ENCODE results near the gene CCDC80.

CCDC80 gene

GRCh38 chr3:112688819-112689218 lies 47.9 kb upstream of the CCDC80 start:
- Histone ChIP-seq H3K4me2 (ENCODE audit: low read depth, low read length, poor library complexity, severe bottlenecking) (no peak overlapping the region), H3K27me3 (ENCODE audit: insufficient read depth, low read length, poor library complexity, severe bottlenecking) (no peaks in the 10 kb centered on the region), H3K4me1 (ENCODE audit: insufficient read depth, low read length, poor library complexity, severe bottlenecking) (no peaks in the 10 kb centered on the region), H4K20me1 (ENCODE audit: insufficient read depth, low read length, poor library complexity, severe bottlenecking) (no peaks in the 10 kb centered on the region), H3K36me3 (ENCODE audit: insufficient read depth, low read length) (no peaks in the 10 kb centered on the region), H3K9ac (ENCODE audit: low read depth, low read length, poor library complexity, severe bottlenecking) (no peak overlapping the region), H3K4me3 (ENCODE audit: low read length, poor library complexity, severe bottlenecking) (no peak overlapping the region), H3K79me2 (ENCODE audit: insufficient read depth, low read length) (no peaks in the 10 kb centered on the region), H2AFZ (ENCODE audit: low read length) (no peak overlapping the region), H3F3A (ENCODE audit: low read depth) (no peaks in the 10 kb centered on the region), H3K9me3 (ENCODE audit: insufficient read depth, low read depth, low read length) (no peaks in the 10 kb centered on the region), H3K9me2 (replicated peaks; ENCODE audit: low read depth, low read length) (no peaks in the 10 kb centered on the region)
- TF ChIP-seq EZH2phosphoT487 (IDR thresholded peaks at IDR 0.05; ENCODE audit: borderline replicate concordance) (no peak), CTCF (conservative IDR thresholded peaks at IDR 0.05; ENCODE audit: low read length) (no peak)

GRCh38 chr3:112688085-112688769 lies 47.3 kb upstream of the CCDC80 start:
- no peaks in the 10 kb centered on the region for H4K20me1 ChIP-seq (ENCODE audit: insufficient read depth, low read length, poor library complexity, severe bottlenecking)
- no peak overlapping the region for H3K9ac ChIP-seq (ENCODE audit: low read depth, low read length, poor library complexity, severe bottlenecking)
- H3K27me3 ChIP-seq (ENCODE audit: insufficient read depth, low read length, poor library complexity, severe bottlenecking): no peaks in the 10 kb centered on the region
- no peak overlapping the region for H3K4me2 ChIP-seq (ENCODE audit: low read depth, low read length, poor library complexity, severe bottlenecking)
- no peaks in the 10 kb centered on the region for H3K36me3 ChIP-seq (ENCODE audit: insufficient read depth, low read length)
- H3K4me1 ChIP-seq (ENCODE audit: insufficient read depth, low read length, poor library complexity, severe bottlenecking): no peaks in the 10 kb centered on the region
- H3K79me2 ChIP-seq (ENCODE audit: insufficient read depth, low read length): no peaks in the 10 kb centered on the region
- H3K9me2 ChIP-seq (replicated peaks; ENCODE audit: low read depth, low read length): no peaks in the 10 kb centered on the region
- no peak overlapping the region for H2AFZ ChIP-seq (ENCODE audit: low read length)
- no peak overlapping the region for H3K4me3 ChIP-seq (ENCODE audit: low read length, poor library complexity, severe bottlenecking)
- H3F3A ChIP-seq (ENCODE audit: low read depth): no peaks in the 10 kb centered on the region
- no peaks in the 10 kb centered on the region for H3K9me3 ChIP-seq (ENCODE audit: insufficient read depth, low read depth, low read length)
- no peak for TF ChIP-seq CTCF (conservative IDR thresholded peaks at IDR 0.05; ENCODE audit: low read length)
- TF ChIP-seq EZH2phosphoT487 (IDR thresholded peaks at IDR 0.05; ENCODE audit: borderline replicate concordance): no peak

GRCh38 chr3:112687616-112688015 lies 46.7 kb upstream of the CCDC80 start:
- Histone ChIP-seq H3K9me2 (replicated peaks; ENCODE audit: low read depth, low read length) (no peaks in the 10 kb centered on the region), H3K9ac (ENCODE audit: low read depth, low read length, poor library complexity, severe bottlenecking) (no peak overlapping the region), H3K36me3 (ENCODE audit: insufficient read depth, low read length) (no peaks in the 10 kb centered on the region), H3K79me2 (ENCODE audit: insufficient read depth, low read length) (no peaks in the 10 kb centered on the region), H4K20me1 (ENCODE audit: insufficient read depth, low read length, poor library complexity, severe bottlenecking) (no peaks in the 10 kb centered on the region), H3K4me2 (ENCODE audit: low read depth, low read length, poor library complexity, severe bottlenecking) (no peak overlapping the region), H3F3A (ENCODE audit: low read depth) (no peaks in the 10 kb centered on the region), H3K4me1 (ENCODE audit: insufficient read depth, low read length, poor library complexity, severe bottlenecking) (no peaks in the 10 kb centered on the region), H3K4me3 (ENCODE audit: low read length, poor library complexity, severe bottlenecking) (no peak overlapping the region), H3K27me3 (ENCODE audit: insufficient read depth, low read length, poor library complexity, severe bottlenecking) (no peaks in the 10 kb centered on the region), H3K9me3 (ENCODE audit: insufficient read depth, low read depth, low read length) (no peaks in the 10 kb centered on the region), H2AFZ (ENCODE audit: low read length) (no peak overlapping the region)
- TF ChIP-seq CTCF (conservative IDR thresholded peaks at IDR 0.05; ENCODE audit: low read length): no peak
- TF ChIP-seq EZH2phosphoT487 (IDR thresholded peaks at IDR 0.05; ENCODE audit: borderline replicate concordance): no peak

All from Loucy (cell line).